ENCODE results near the gene TEX35.
"Not testable (repeated sequence)": the region's sequence is repeated elsewhere in the genome, so short reads cannot be mapped to it uniquely, and the experiment has no call there.

TEX35 gene

DNA sequence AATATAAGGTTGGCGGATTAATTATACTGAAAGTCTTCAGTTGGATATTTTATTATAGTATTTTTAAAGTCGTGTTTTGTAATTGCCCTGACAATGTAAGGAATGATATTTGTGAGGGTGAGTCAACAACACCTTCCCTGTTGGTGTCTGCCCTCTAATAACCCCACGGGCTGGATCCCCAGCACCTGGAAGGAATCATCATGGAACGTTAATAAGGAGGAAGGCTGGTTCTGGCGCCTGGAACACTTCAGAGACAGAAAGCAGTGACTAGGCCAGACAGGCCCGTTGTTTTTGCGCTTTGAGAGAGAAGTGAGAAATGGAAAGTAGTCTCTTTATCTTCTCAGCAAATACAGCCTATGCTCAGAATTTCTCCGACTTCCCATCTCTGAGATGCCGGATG is 31.6 kb downstream of the TEX35 start:
- DNase-seq: no peak

GRCh38 chr1:178548108-178548507 is 35.2 kb downstream of the TEX35 start:
- DNase-seq: no peak

GRCh38 chr1:178551307-178551706 is 38.4 kb downstream of the TEX35 start:
- no peak for DNase-seq

- no peak for DNase-seq
Observed at GRCh38 chr1:178551940-178552339, 39.0 kb downstream of the TEX35 start.

- no peak for DNase-seq
Observed at GRCh38 chr1:178552856-178553255, 39.9 kb downstream of the TEX35 start.

- not testable (repeated sequence) for DNase-seq
Observed at GRCh38 chr1:178554351-178554750, 41.4 kb downstream of the TEX35 start.

DNA sequence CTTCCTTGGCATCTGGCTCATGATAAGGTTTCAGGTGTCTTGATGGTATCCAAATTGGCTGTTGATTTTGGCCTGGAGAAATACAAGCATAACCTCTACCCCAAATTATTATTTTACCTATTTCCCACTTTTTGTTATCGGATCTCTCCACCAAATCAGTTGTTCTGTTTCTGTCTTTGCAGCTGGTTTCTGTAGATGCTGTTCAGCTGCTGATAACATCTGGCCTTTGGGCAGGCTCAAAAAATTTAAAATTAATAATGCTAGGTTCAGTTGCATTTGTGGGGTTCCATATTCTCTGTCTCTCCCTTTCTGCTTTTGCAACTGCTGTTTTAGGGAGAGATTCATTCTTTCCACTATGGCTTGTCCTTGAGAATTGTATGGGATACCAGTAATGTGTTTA is 42.7 kb downstream of the TEX35 start:
- DNase-seq: not testable (repeated sequence)

- DNase-seq: not testable (repeated sequence)
Observed at GRCh38 chr1:178558816-178559215, 45.9 kb downstream of the TEX35 start.

DNA sequence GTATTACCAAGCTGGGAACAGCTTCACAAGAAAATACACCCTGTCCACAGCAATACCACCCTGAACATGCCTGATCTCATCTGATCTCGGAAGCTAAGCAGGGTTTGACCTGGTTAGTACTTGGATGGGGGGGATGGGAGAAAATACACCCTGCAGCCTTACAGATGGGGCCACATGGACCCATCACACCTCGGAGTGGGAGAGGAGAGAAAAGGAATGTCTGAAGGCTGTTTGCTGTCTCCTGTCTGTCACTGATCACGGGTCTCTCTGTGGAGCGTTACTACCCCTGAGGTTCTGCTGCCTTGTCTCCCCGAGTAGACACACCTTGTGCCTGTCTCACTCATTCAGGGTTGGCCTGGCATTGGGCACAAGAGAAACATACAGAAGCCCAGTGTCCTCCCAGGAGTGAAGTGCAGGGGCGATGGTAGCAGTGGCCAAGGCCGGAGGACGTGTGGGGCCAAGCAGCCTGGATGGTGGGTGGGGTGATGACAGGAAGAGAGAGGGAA is 48.0 kb downstream of the TEX35 start:
- no peak for DNase-seq

DNA sequence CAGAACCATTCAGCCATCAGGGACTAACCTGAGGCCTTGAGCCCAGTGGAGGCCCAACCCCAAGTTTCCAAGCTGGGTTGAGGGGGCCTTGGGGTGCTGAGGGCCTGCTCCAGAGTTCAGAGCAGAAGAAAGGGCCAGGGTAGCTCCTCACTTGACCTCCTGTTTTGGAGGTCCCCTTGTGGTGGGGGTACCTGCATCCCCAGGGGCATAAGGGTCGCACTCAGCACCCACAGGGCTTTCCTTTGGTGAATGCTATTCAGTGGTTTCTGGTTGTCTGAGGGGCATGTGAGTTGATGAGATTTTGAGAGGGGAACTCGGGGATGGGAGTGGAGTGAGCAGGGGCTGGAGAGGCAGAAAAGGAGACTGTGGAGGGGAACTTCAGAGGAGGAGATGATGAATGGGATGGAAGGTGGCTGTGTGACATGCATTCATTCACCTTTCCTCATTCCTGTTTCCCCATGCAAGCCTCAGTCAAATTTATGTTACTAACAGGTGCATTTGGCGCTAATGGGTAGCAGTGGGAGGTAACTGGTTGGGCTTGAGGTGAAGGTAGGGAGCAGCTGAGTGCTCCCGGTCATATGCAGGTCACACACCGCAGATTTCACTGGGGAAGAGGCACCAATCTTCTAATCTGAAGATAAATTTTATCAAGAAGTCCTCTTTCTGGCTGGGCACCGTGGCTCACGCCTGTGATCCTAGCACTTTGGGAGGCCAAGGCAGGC is 50.4 kb downstream of the TEX35 start:
- DNase-seq: no peak

- DNase-seq: no peak
Observed at GRCh38 chr1:178564086-178564782, 51.3 kb downstream of the TEX35 start.

DNA sequence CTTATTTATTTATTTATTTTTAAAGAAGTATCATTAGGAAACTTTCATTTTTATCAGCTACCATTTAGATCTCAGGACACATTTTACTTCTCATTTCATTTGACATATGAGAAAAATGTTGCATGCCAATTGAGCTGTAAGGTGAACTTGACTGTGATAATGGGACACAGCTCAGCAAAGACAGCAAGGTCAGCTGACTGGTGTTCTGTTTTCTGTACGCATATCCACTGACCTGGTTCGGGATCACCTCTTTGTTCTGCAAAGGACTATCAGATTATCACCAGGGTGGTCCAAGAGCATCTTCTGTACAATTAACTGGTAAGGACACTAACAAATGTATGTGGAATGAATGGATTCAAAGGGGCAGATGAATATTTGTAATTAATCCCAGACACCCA is 51.9 kb downstream of the TEX35 start:
- no peak for DNase-seq

DNA sequence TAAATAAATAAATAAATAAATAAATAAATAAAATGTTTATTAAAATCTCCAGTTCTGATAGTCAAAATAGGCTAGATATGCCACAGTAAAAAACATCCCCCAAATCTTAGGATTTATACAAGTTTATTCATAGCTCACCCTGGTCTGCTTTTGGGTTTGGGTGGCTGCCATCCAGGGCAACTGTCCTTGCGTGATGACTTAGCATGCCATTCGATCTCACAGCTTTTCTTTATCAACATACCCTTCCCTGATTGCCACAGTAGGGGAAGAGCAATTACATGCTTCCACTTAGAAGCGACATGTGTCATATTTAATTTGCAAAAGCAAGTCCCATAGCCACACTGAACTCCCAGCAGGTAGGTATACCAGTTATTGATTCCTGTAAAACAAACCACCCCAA is 52.7 kb downstream of the TEX35 start:
- no peak for DNase-seq

DNA sequence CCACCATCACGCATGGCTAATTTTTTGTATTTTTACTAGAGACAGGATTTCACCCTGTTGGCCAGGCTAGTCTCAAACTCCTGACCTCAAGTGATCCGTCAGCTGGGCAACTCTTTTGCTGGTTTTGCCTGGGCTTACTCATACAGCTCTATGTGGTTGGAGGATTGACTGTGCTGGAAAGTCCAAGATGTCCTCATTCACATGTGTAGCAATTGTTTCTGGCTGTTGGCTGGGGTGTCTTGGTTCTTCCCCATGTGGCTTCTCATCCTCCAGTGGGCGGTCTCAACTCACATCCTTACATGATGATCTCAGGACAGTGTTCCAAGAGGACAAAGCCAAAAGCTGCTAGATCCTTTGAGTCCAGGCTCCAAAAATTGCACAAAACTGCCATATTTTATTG is 53.3 kb downstream of the TEX35 start:
- no peak for DNase-seq

DNA sequence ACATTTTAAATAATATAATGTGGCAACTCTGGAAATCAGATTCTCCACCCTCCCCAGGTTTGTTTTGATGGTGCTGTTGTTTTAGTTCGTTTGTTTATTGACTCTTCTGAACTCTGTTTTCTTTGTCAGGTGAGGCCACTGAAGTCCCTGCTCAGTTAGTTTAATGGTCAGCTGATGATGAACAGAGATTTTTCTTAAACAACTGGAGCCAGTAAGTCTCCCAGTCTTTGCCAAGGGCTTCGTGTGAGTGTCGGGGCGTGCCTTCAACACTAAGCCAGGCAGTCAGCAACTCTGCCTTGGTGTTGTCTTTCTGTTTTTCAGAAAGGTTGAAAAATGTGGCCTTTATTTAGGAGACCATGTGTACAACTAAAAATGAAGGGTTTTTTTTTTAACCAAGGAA is 58.9 kb downstream of the TEX35 start:
- DNase-seq: no peak
